Stimulated activated effector memory CD8-positive, alpha-beta T cell treated with anti-CD3 and anti-CD28 coated beads, Interleukin-12 subunit alpha, Interleukin-12 subunit beta, amount 100 ng/mL, for 72 hours (primary cell): ENCODE data around the gene RELA.
A peak's percentile ranks its signal among the peaks of the same experiment; 100 is the strongest.

ENCODE experiments used
- ATAC-seq: fragments of 150-1000 bp; cut with Tn5 transposase; 2 replicates; pipeline ENCODE4 v1.10.0; 2021
- DNase-seq, 2 donors: peaks; one replicate each; pipeline ENCODE4 v3.0.0; 2021 to 2022; ENCODE audit warnings: low spot score in 2 of 2
- H3K27ac Mint-ChIP-seq: one replicate; pipeline ENCODE4 v1.8.0; 2022; ENCODE audit warnings: mild to moderate bottlenecking, mixed read lengths
- H3K36me3 Mint-ChIP-seq: one replicate; pipeline ENCODE4 v1.8.0; 2022; ENCODE audit warnings: mild to moderate bottlenecking, mixed read lengths
- H3K4me1 Mint-ChIP-seq: one replicate; pipeline ENCODE4 v1.8.0; 2022; ENCODE audit warnings: mixed read lengths
- H3K4me3 Mint-ChIP-seq: one replicate; pipeline ENCODE4 v1.8.0; 2022; ENCODE audit warnings: mild to moderate bottlenecking, mixed read lengths
- H3K9me3 Mint-ChIP-seq: one replicate; pipeline ENCODE4 v1.8.0; 2022; ENCODE audit warnings: mixed read lengths

Gene RELA

GRCh38 chr11:65617990-65618751 is 44.5 kb downstream of the RELA start:
- H3K36me3 Mint-ChIP-seq: peaks cover 84% of the 10 kb centered on the region
- peak overlapping the region; percentile 61 for H3K27ac Mint-ChIP-seq
- DNase-seq (no peak), ATAC-seq (no peak)
- H3K4me3 Mint-ChIP-seq: no peak overlapping the region
- peaks cover 29% of the 10 kb centered on the region for H3K4me1 Mint-ChIP-seq
- no peaks in the 10 kb centered on the region for H3K9me3 Mint-ChIP-seq

GRCh38 chr11:65617136-65617850 is 45.4 kb downstream of the RELA start:
- DNase-seq: no peak
- H3K4me1 Mint-ChIP-seq: peaks cover 32% of the 10 kb centered on the region
- H3K36me3 Mint-ChIP-seq: peaks cover 80% of the 10 kb centered on the region
- no peaks in the 10 kb centered on the region for H3K9me3 Mint-ChIP-seq
- no peak for ATAC-seq
- peak overlapping the region; percentile 88 for H3K27ac Mint-ChIP-seq
- peak overlapping the region; percentile 92 for H3K4me3 Mint-ChIP-seq

GRCh38 chr11:65616575-65617001 is 46.1 kb downstream of the RELA start:
- peaks cover 36% of the 10 kb centered on the region for H3K4me1 Mint-ChIP-seq
- DNase-seq (no peak), ATAC-seq (no peak)
- peak overlapping the region; percentile 88 for H3K27ac Mint-ChIP-seq
- H3K4me3 Mint-ChIP-seq: peak overlapping the region; percentile 92
- no peaks in the 10 kb centered on the region for H3K9me3 Mint-ChIP-seq
- peaks cover 80% of the 10 kb centered on the region for H3K36me3 Mint-ChIP-seq

- Mint-ChIP-seq H3K4me1 (peaks cover 39% of the 10 kb centered on the region), H3K9me3 (no peaks in the 10 kb centered on the region), H3K4me3 (peak overlapping the region; percentile 92), H3K36me3 (peaks cover 80% of the 10 kb centered on the region), H3K27ac (peak overlapping the region; percentile 88)
- DNase-seq (no peak), ATAC-seq (peak; percentile 0)
Observed at GRCh38 chr11:65615950-65616574, 46.7 kb downstream of the RELA start.

GRCh38 chr11:65615229-65615949 is 47.3 kb downstream of the RELA start, which contains the start of gene PCNX3:
PCNX3 (plus strand) TSS chr11:65615776; CDS start chr11:65616312, 536 bp downstream.
- DNase-seq (peak; percentile 97 to 100), ATAC-seq (peak; percentile 91)
- Mint-ChIP-seq H3K27ac (peak within 1 kb of the TSS; percentile 88), H3K4me3 (peak within 1 kb of the TSS; percentile 92), H3K9me3 (no peaks in the 10 kb centered on the region), H3K4me1 (peaks cover 46% of the 10 kb centered on the region), H3K36me3 (peaks cover 79% of the 10 kb centered on the region)

GRCh38 chr11:65613091-65613928 is 49.4 kb downstream of the RELA start:
- peaks cover 79% of the 10 kb centered on the region for H3K36me3 Mint-ChIP-seq
- ATAC-seq (no peak), DNase-seq (no peak)
- peaks cover 62% of the 10 kb centered on the region for H3K4me1 Mint-ChIP-seq
- peak overlapping the region; percentile 88 for H3K27ac Mint-ChIP-seq
- H3K4me3 Mint-ChIP-seq: peak overlapping the region; percentile 92
- no peaks in the 10 kb centered on the region for H3K9me3 Mint-ChIP-seq

GRCh38 chr11:65612691-65613090 is 50.0 kb downstream of the RELA start:
- H3K36me3 Mint-ChIP-seq: peaks cover 79% of the 10 kb centered on the region
- H3K9me3 Mint-ChIP-seq: no peaks in the 10 kb centered on the region
- peak overlapping the region; percentile 88 for H3K27ac Mint-ChIP-seq
- no peak for DNase-seq
- peak overlapping the region; percentile 92 for H3K4me3 Mint-ChIP-seq
- H3K4me1 Mint-ChIP-seq: peaks cover 62% of the 10 kb centered on the region
- no peak for ATAC-seq

GRCh38 chr11:65611758-65612603 is 50.7 kb downstream of the RELA start:
- no peak for DNase-seq
- Mint-ChIP-seq H3K36me3 (peaks cover 79% of the 10 kb centered on the region), H3K9me3 (no peaks in the 10 kb centered on the region), H3K4me1 (peaks cover 55% of the 10 kb centered on the region), H3K27ac (peak overlapping the region; percentile 88), H3K4me3 (peak overlapping the region; percentile 92)
- ATAC-seq: no peak

- ATAC-seq (no peak), DNase-seq (no peak)
- Mint-ChIP-seq H3K4me1 (peaks cover 47% of the 10 kb centered on the region), H3K36me3 (peaks cover 79% of the 10 kb centered on the region), H3K4me3 (peak overlapping the region; percentile 92), H3K9me3 (no peaks in the 10 kb centered on the region), H3K27ac (peak overlapping the region; percentile 88)
Observed at GRCh38 chr11:65611028-65611757, 51.5 kb downstream of the RELA start.

GRCh38 chr11:65610404-65610803 is 52.3 kb downstream of the RELA start:
- Mint-ChIP-seq H3K4me1 (peaks cover 46% of the 10 kb centered on the region), H3K9me3 (no peaks in the 10 kb centered on the region), H3K4me3 (peak overlapping the region; percentile 92), H3K27ac (peak overlapping the region; percentile 88), H3K36me3 (peaks cover 80% of the 10 kb centered on the region)
- no peak for DNase-seq
- no peak for ATAC-seq

- ATAC-seq (no peak), DNase-seq (no peak)
- peak overlapping the region; percentile 24 for H3K4me3 Mint-ChIP-seq
- H3K36me3 Mint-ChIP-seq: peaks cover 83% of the 10 kb centered on the region
- H3K4me1 Mint-ChIP-seq: peaks cover 46% of the 10 kb centered on the region
- H3K27ac Mint-ChIP-seq: peak overlapping the region; percentile 88
- no peaks in the 10 kb centered on the region for H3K9me3 Mint-ChIP-seq
Observed at GRCh38 chr11:65609665-65610064, 53.1 kb downstream of the RELA start.

GRCh38 chr11:65609229-65609628 is 53.5 kb downstream of the RELA start:
- Mint-ChIP-seq H3K36me3 (peaks cover 84% of the 10 kb centered on the region), H3K27ac (peak overlapping the region; percentile 88), H3K4me1 (peaks cover 46% of the 10 kb centered on the region), H3K9me3 (no peaks in the 10 kb centered on the region), H3K4me3 (no peak overlapping the region)
- no peak for ATAC-seq
- no peak for DNase-seq
